Activated CD4-positive, alpha-beta T cell treated with anti-CD3 and anti-CD28 coated beads for 36 hours (primary cell): ENCODE measurements around the gene CACNA2D3. TPM values are rescaled to one million over a fixed set of nuclear protein-coding genes. Genes with fewer than 3 reads are reported as not detected.

Experiments
- ATAC-seq: fragments of 200-7000 bp; cut with Tn5 transposase; one replicate; pipeline ENCODE4 v1.10.0; 2021; ENCODE audit warnings: mild to moderate bottlenecking, moderate library complexity
- CTCF ChIA-PET: fragments of 350-600 bp; sonication (Branson Sonifier 250); formaldehyde crosslinking; loops from one replicate; lab custom pipeline; 2021; ENCODE audit warnings: antibody characterized with exemption; lab: Charles Lee
- POLR2A ChIA-PET: fragments of 350-600 bp; sonication (Branson Sonifier 250); formaldehyde crosslinking; loops from one replicate; lab custom pipeline; 2021; ENCODE audit warnings: antibody characterized with exemption, inconsistent platforms; lab: Charles Lee
- DNase-seq: peaks from one replicate; pipeline ENCODE4 v3.0.0-alpha.2; 2020
- H3K27ac Mint-ChIP-seq: one replicate; pipeline ENCODE4 v1.8.0; 2021; ENCODE audit warnings: mixed read lengths
- H3K27me3 Mint-ChIP-seq: one replicate; pipeline ENCODE4 v1.8.0; 2021; ENCODE audit warnings: mixed read lengths
- H3K36me3 Mint-ChIP-seq: one replicate; pipeline ENCODE4 v1.8.0; 2021; ENCODE audit warnings: low read depth, mixed read lengths
- H3K4me1 Mint-ChIP-seq: one replicate; pipeline ENCODE4 v1.8.0; 2021; ENCODE audit warnings: mixed read lengths
- H3K4me3 Mint-ChIP-seq: one replicate; pipeline ENCODE4 v1.8.0; 2021; ENCODE audit warnings: mild to moderate bottlenecking, moderate library complexity, mixed read lengths
- H3K9me3 Mint-ChIP-seq: one replicate; pipeline ENCODE4 v1.8.0; 2021; ENCODE audit warnings: low read depth, mixed read lengths
- intact Hi-C, 2 experiments: fragments of 100-400 bp; cut with DNase I in 1 of 2; cut with micrococcal nuclease in 1 of 2; formaldehyde crosslinking; loops; one replicate each; pipeline versions ENCODE4 v1.14.2 to v1.15.1; 2022 to 2024; cut with DNase I, micrococcal nuclease
- total RNA-seq, 2 experiments: library from RNA; stranded (reverse); gene quantifications; one replicate each; pipeline ENCODE4 v1.2.3, GENCODE V29; 2021

Gene CACNA2D3
- total RNA-seq, 2 experiments from 2014 or later: not detected

GRCh38 chr3:54985856-54986255, 863.5 kb downstream of the CACNA2D3 start:
- Mint-ChIP-seq H3K36me3 (no peaks in the 10 kb centered on the region), H3K4me3 (no peak overlapping the region), H3K9me3 (peaks cover 3% of the 10 kb centered on the region), H3K27me3 (no peaks in the 10 kb centered on the region), H3K27ac (no peak overlapping the region), H3K4me1 (no peaks in the 10 kb centered on the region)
- ChIA-PET CTCF (no interaction called here), POLR2A (no interaction called here)
- no peak for DNase-seq
- intact Hi-C loops: no loop called here
- ATAC-seq: no peak

DNA sequence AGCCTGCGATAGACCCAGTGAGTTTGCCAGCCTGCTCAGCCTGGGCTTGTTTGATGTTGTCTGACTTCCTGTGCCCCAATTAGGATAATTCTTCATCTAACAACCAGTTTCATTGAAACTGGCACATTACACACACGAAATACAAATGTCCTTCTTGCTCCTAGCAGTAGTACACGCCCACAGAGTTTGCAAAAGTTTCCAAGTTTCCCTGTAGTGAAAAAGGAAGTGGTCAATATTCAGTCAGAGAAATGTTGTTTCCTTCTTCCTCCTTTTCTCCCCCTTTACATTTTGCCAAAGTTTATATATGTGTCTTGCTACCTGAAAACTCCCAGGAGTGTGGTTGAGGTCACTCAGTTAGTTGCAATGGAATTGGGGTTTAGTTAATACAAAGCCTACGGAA, 863.9 kb downstream of the CACNA2D3 start:
- ATAC-seq: no peak
- POLR2A ChIA-PET: no interaction called here
- no peaks in the 10 kb centered on the region for H3K4me1 Mint-ChIP-seq
- no peak for DNase-seq
- H3K27ac Mint-ChIP-seq: no peak overlapping the region
- CTCF ChIA-PET: no interaction called here
- no peaks in the 10 kb centered on the region for H3K27me3 Mint-ChIP-seq
- no peaks in the 10 kb centered on the region for H3K36me3 Mint-ChIP-seq
- peaks cover 3% of the 10 kb centered on the region for H3K9me3 Mint-ChIP-seq
- intact Hi-C loops: no loop called here
- no peak overlapping the region for H3K4me3 Mint-ChIP-seq

DNA sequence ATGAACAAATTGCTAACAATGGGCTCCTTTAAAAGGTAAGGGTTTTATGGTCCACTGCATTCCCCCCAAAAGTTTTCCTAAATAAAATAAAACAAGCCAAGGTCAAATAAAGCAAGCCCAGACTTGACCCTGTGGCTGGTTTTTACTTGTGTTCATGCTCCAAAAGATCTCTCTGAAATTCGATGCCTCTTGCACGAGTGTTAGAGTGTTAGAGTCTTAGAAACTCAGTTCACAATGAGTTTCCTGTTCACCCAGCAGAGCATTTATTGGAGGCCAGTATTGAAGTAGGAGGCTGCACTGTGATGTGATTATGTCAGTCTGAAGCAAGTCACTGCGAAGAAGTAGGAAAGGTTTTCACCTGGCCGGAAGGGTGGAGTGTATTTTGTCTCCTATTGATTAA, 865.4 kb downstream of the CACNA2D3 start:
- H3K36me3 Mint-ChIP-seq: no peaks in the 10 kb centered on the region
- peaks cover 3% of the 10 kb centered on the region for H3K9me3 Mint-ChIP-seq
- no peak overlapping the region for H3K4me3 Mint-ChIP-seq
- no peak for DNase-seq
- ATAC-seq: no peak
- ChIA-PET POLR2A (no interaction called here), CTCF (no interaction called here)
- H3K27ac Mint-ChIP-seq: no peak overlapping the region
- intact Hi-C loops: no loop called here
- no peaks in the 10 kb centered on the region for H3K27me3 Mint-ChIP-seq
- no peaks in the 10 kb centered on the region for H3K4me1 Mint-ChIP-seq

DNA sequence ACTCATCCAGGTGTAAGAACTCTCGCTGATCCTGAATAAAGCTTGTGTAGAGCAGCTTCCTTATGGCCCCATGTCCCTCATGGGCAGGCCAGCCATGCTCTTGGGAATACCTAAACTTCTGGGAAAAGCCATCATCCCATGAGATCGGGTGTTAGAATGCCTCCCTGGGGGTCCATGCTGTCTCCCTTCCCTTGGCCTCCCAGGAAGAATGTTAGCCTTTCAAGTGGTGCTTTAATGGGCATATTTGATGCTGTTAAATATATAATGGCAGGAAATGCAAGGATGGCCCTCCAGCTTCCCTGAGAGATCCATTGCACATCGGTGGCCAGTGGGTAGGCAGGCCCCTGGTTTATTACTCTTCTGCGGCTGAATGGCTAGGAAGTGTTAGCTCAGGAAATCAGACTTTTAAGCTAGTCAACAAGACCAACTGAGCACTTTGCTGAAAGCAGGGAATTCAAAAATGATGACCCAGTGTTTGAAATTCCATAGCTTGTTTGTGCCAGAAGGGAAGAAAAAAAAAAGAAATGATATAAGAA, 866.0 kb downstream of the CACNA2D3 start:
- Mint-ChIP-seq H3K27me3 (no peaks in the 10 kb centered on the region), H3K27ac (no peak overlapping the region), H3K4me3 (no peak overlapping the region), H3K9me3 (peaks cover 3% of the 10 kb centered on the region), H3K36me3 (no peaks in the 10 kb centered on the region), H3K4me1 (no peaks in the 10 kb centered on the region)
- intact Hi-C loops: no loop called here
- ATAC-seq (no peak), DNase-seq (no peak)
- POLR2A ChIA-PET: no interaction called here
- CTCF ChIA-PET: no interaction called here

DNA sequence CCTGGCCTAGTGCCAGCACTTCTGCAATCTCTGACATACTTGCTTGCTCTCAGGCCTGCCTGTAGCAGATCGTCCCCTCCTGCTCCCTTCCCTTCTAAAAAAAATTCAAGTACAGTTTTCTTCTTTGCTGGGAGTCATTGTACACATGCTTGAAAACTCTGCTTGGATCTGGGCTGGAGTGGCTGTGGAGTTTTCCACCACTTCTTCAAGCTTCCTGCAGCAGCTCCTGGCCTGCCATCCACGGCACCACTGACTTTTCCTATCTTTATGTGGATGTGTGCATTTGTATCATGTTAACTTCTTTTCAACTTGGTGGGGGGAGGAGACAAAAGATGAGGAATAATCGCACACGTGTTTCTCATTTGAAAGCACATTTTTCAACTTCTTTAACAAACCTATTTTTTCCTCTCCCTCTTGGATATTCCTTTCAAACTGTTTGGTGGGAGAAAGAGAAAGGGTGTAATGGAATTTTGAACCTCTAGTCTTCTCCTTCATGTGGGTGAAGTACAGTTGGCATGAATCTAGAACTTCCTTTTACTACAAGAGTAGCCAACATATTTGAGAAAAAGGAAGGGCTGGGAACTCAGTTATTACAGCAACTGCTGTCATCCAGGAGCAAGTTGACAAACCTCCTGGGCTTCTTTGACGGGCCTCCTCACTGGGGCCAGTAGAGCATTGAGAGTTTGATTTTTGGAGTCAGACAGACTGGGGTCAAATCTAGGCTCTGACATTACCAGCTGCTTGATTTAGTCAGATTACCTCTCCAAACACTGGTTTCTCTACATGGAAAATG, 866.7 kb downstream of the CACNA2D3 start:
- no peak for DNase-seq
- no peaks in the 10 kb centered on the region for H3K4me1 Mint-ChIP-seq
- no peak overlapping the region for H3K27ac Mint-ChIP-seq
- H3K9me3 Mint-ChIP-seq: peaks cover 3% of the 10 kb centered on the region
- intact Hi-C loops: no loop called here
- ChIA-PET POLR2A (no interaction called here), CTCF (no interaction called here)
- H3K36me3 Mint-ChIP-seq: no peaks in the 10 kb centered on the region
- ATAC-seq: no peak
- H3K27me3 Mint-ChIP-seq: no peaks in the 10 kb centered on the region
- no peak overlapping the region for H3K4me3 Mint-ChIP-seq

DNA sequence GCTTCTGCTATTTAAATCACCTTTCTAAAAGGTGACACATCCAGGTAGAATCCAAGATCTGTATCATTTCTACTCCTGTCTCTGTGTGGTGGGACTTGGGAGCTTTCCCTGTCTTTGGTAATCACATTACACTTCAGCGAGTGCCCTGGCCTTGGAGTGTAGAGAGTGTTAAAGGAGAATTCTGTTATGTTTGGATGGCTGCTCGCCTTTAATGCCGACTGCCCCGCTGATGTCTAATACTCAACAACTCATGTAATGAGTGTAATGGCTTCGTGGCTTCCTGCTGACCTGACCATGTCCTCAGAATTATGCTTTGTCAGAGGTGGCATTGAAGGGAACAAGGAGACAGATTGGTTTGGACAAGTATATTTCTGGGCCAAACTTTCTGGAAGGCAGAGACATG, 871.8 kb downstream of the CACNA2D3 start:
- no peak for DNase-seq
- Mint-ChIP-seq H3K9me3 (peaks cover 4% of the 10 kb centered on the region), H3K27ac (no peak overlapping the region), H3K27me3 (no peaks in the 10 kb centered on the region), H3K36me3 (no peaks in the 10 kb centered on the region), H3K4me3 (no peak overlapping the region), H3K4me1 (no peaks in the 10 kb centered on the region)
- ChIA-PET CTCF (no interaction called here), POLR2A (no interaction called here)
- intact Hi-C loops: no loop called here
- no peak for ATAC-seq

GRCh38 chr3:54999159-54999558, 876.8 kb downstream of the CACNA2D3 start:
- no peak for DNase-seq
- H3K4me1 Mint-ChIP-seq: no peaks in the 10 kb centered on the region
- H3K9me3 Mint-ChIP-seq: peaks cover 8% of the 10 kb centered on the region
- H3K4me3 Mint-ChIP-seq: no peak overlapping the region
- ChIA-PET POLR2A (no interaction called here), CTCF (no interaction called here)
- H3K36me3 Mint-ChIP-seq: no peaks in the 10 kb centered on the region
- intact Hi-C loops: no loop called here
- H3K27me3 Mint-ChIP-seq: no peaks in the 10 kb centered on the region
- ATAC-seq: no peak
- no peak overlapping the region for H3K27ac Mint-ChIP-seq

GRCh38 chr3:54999811-55000210, 877.5 kb downstream of the CACNA2D3 start:
- Mint-ChIP-seq H3K36me3 (no peaks in the 10 kb centered on the region), H3K4me1 (no peaks in the 10 kb centered on the region), H3K27ac (no peak overlapping the region), H3K9me3 (peaks cover 8% of the 10 kb centered on the region), H3K4me3 (no peak overlapping the region), H3K27me3 (no peaks in the 10 kb centered on the region)
- intact Hi-C loops: no loop called here
- ChIA-PET POLR2A (no interaction called here), CTCF (no interaction called here)
- DNase-seq: no peak
- no peak for ATAC-seq

- intact Hi-C loops: no loop called here
- CTCF ChIA-PET: no interaction called here
- Mint-ChIP-seq H3K36me3 (no peaks in the 10 kb centered on the region), H3K27me3 (no peaks in the 10 kb centered on the region), H3K9me3 (peaks cover 8% of the 10 kb centered on the region), H3K27ac (no peak overlapping the region), H3K4me3 (no peak overlapping the region), H3K4me1 (no peaks in the 10 kb centered on the region)
- POLR2A ChIA-PET: no interaction called here
- ATAC-seq (no peak), DNase-seq (no peak)
These were observed 878.2 kb downstream of the CACNA2D3 start for GRCh38 chr3:55000546-55000945.

- no peak for DNase-seq
- ChIA-PET CTCF (interaction anchor here (0.6 kb wide), 1 partner anchor 48 kb away, joined by 3 read pairs; no protein-coding TSS in a partner anchor), POLR2A (no interaction called here)
- Mint-ChIP-seq H3K4me3 (no peak overlapping the region), H3K4me1 (no peaks in the 10 kb centered on the region), H3K27ac (no peak overlapping the region), H3K27me3 (peaks cover under 1% of the 10 kb centered on the region), H3K36me3 (no peaks in the 10 kb centered on the region), H3K9me3 (peaks cover 8% of the 10 kb centered on the region)
- ATAC-seq: no peak
- intact Hi-C loops: no loop called here
These were observed 878.6 kb downstream of the CACNA2D3 start for GRCh38 chr3:55000953-55001352.

GRCh38 chr3:55002416-55002930, 880.1 kb downstream of the CACNA2D3 start:
- no peaks in the 10 kb centered on the region for H3K36me3 Mint-ChIP-seq
- no peak for ATAC-seq
- no peaks in the 10 kb centered on the region for H3K4me1 Mint-ChIP-seq
- H3K4me3 Mint-ChIP-seq: no peak overlapping the region
- peaks cover 4% of the 10 kb centered on the region for H3K9me3 Mint-ChIP-seq
- CTCF ChIA-PET: no interaction called here
- H3K27me3 Mint-ChIP-seq: peaks cover 6% of the 10 kb centered on the region
- H3K27ac Mint-ChIP-seq: no peak overlapping the region
- no peak for DNase-seq
- POLR2A ChIA-PET: no interaction called here
- intact Hi-C loops: no loop called here

GRCh38 chr3:55006244-55006676, 883.9 kb downstream of the CACNA2D3 start:
- POLR2A ChIA-PET: no interaction called here
- H3K36me3 Mint-ChIP-seq: no peaks in the 10 kb centered on the region
- H3K4me3 Mint-ChIP-seq: no peak overlapping the region
- H3K27me3 Mint-ChIP-seq: peaks cover 6% of the 10 kb centered on the region
- ATAC-seq: no peak
- H3K9me3 Mint-ChIP-seq: peaks cover 4% of the 10 kb centered on the region
- CTCF ChIA-PET: interaction anchor here (0.7 kb wide), 1 partner anchor 8 kb away, joined by 3 read pairs; no protein-coding TSS in a partner anchor
- no peak for DNase-seq
- no peaks in the 10 kb centered on the region for H3K4me1 Mint-ChIP-seq
- no peak overlapping the region for H3K27ac Mint-ChIP-seq
- intact Hi-C loops: no loop called here
